HEK293 (cell line): ENCODE measurements around the gene TPCN2.

Experiments used
- CTCF ChIP-seq: fragments of 450-650 bp; formaldehyde crosslinking; IDR thresholded peaks from 2 replicates; pipeline ENCODE4 v1.5.1; 2016; ENCODE audit warnings: missing biosample characterization, missing genetic modification characterization
- ZNF175 ChIP-seq: fragments of 450-650 bp; formaldehyde crosslinking; IDR thresholded peaks from 2 replicates; pipeline ENCODE4 v1.5.1; 2016; ENCODE audit warnings: missing biosample characterization, missing genetic modification characterization

GRCh38 chr11:69152733-69153421, 104.1 kb downstream of the TPCN2 start:
- no peak for TF ChIP-seq CTCF (tag by site-specific recombination)
- TF ChIP-seq ZNF175 (tag by site-specific recombination) = no peak
